CD8-positive, alpha-beta memory T cell (primary cell): ENCODE results near the gene SLC25A10. TPM values are rescaled to one million over a fixed set of nuclear protein-coding genes. Genes with fewer than 3 reads are reported as not detected.
A peak's percentile ranks its signal among the peaks of the same experiment; 100 is the strongest.
"Not testable (repeated sequence)": the region's sequence is repeated elsewhere in the genome, so short reads cannot be mapped to it uniquely, and the experiment has no call there.

Experiments
- CTCF ChIA-PET: fragments of 350-600 bp; sonication (Branson Sonifier 250); formaldehyde crosslinking; loops from one replicate; lab custom pipeline; 2021; ENCODE audit warnings: antibody characterized with exemption; lab: Charles Lee
- POLR2A ChIA-PET: fragments of 350-600 bp; sonication (Branson Sonifier 250); formaldehyde crosslinking; loops from one replicate; lab custom pipeline; 2021; ENCODE audit warnings: antibody characterized with exemption; lab: Charles Lee
- DNase-seq, 5 donors: peaks; one replicate each; pipeline versions ENCODE4 v3.0.0 to v3.0.0-alpha.2; 2020 to 2022; ENCODE audit warnings: mixed read lengths in 1 of 5
- H3K27ac ChIP-seq: one replicate; pipeline ENCODE4 v1.7.0; 2013; ENCODE audit warnings: low read depth, mild to moderate bottlenecking, low read length, moderate library complexity
- H3K27me3 ChIP-seq: 2 replicates; pipeline ENCODE4 v1.7.0; 2013; ENCODE audit warnings: low read length, mild to moderate bottlenecking; ENCODE audit not compliant: insufficient read depth, poor library complexity, severe bottlenecking
- H3K36me3 ChIP-seq: 2 replicates; pipeline ENCODE4 v1.7.0; 2013; ENCODE audit warnings: mild to moderate bottlenecking, low read length, moderate library complexity; ENCODE audit not compliant: insufficient read depth
- H3K4me1 ChIP-seq: 2 replicates; pipeline ENCODE4 v1.7.0; 2013; ENCODE audit warnings: mild to moderate bottlenecking, low read length, moderate library complexity; ENCODE audit not compliant: insufficient read depth
- H3K4me3 ChIP-seq: 2 replicates; pipeline ENCODE4 v1.7.0; 2013; ENCODE audit warnings: mild to moderate bottlenecking, low read length
- H3K9me3 ChIP-seq: 2 replicates; pipeline ENCODE4 v1.7.0; 2013; ENCODE audit warnings: mild to moderate bottlenecking, low read length
- H3K27ac Mint-ChIP-seq, 8 donors: one replicate each; pipeline ENCODE4 v1.8.0; 2020 to 2021; ENCODE audit warnings: mixed read lengths in 8 of 8, mild to moderate bottlenecking in 6 of 8, inconsistent platforms in 3 of 8, moderate library complexity in 3 of 8
- H3K27me3 Mint-ChIP-seq, 2 donors: one replicate each; pipeline ENCODE4 v1.8.0; 2020 to 2021; ENCODE audit warnings: mixed read lengths in 2 of 2, mild to moderate bottlenecking in 1 of 2, moderate library complexity in 1 of 2
- H3K36me3 Mint-ChIP-seq, 3 donors: one replicate each; pipeline ENCODE4 v1.8.0; 2020 to 2021; ENCODE audit warnings: mixed read lengths in 3 of 3, inconsistent platforms in 1 of 3, mild to moderate bottlenecking in 1 of 3
- H3K4me1 Mint-ChIP-seq, 3 donors: one replicate each; pipeline ENCODE4 v1.8.0; 2020 to 2021; ENCODE audit warnings: mixed read lengths in 3 of 3, inconsistent platforms in 1 of 3, mild to moderate bottlenecking in 1 of 3
- H3K4me3 Mint-ChIP-seq, 7 donors: one replicate each; pipeline ENCODE4 v1.8.0; 2020 to 2021; ENCODE audit warnings: mixed read lengths in 7 of 7, mild to moderate bottlenecking in 6 of 7, moderate library complexity in 4 of 7, inconsistent platforms in 2 of 7
- H3K9me3 Mint-ChIP-seq, 5 donors: one replicate each; pipeline ENCODE4 v1.8.0; 2020 to 2022; ENCODE audit warnings: mixed read lengths in 5 of 5, mild to moderate bottlenecking in 3 of 5, moderate library complexity in 2 of 5, inconsistent platforms in 1 of 5
- polyA plus RNA-seq: library from polyadenylated mRNA; unstranded; fragments of 300-500 nt; fragmentation: Illumina TruSeq; gene quantifications from one replicate; pipeline ENCODE4 v1.2.3, GENCODE V29; 2021
- total RNA-seq, 2 experiments: library from RNA; stranded (reverse); gene quantifications; one replicate each; pipeline ENCODE4 v1.2.3, GENCODE V29; 2021

SLC25A10 gene
- total and polyA plus RNA-seq, 3 experiments from 2014 or later: 4.9 to 34.7 (median 34.1) TPM

GRCh38 chr17:81672504-81672903 is 39.6 kb upstream of the SLC25A10 start:
- Mint-ChIP-seq H3K4me1 (peaks cover 16 to 21% (median 16%) of the 10 kb centered on the region in 3 donors), H3K27me3 (no peaks in the 10 kb centered on the region), H3K36me3 (peaks cover 0 to 61% (median 4%) of the 10 kb centered on the region in 3 donors), H3K4me3 (no peak overlapping the region), H3K9me3 (no peaks in the 10 kb centered on the region), H3K27ac (peak overlapping the region in 1 of 8 donors; percentile 66)
- H3K9me3 ChIP-seq: no peaks in the 10 kb centered on the region
- H3K27me3 ChIP-seq: no peaks in the 10 kb centered on the region
- no peak overlapping the region for H3K27ac ChIP-seq
- peaks cover 9% of the 10 kb centered on the region for H3K4me1 ChIP-seq
- no peak for DNase-seq
- peaks cover 28% of the 10 kb centered on the region for H3K36me3 ChIP-seq
- POLR2A ChIA-PET: no interaction called here
- no peak overlapping the region for H3K4me3 ChIP-seq
- CTCF ChIA-PET: no interaction called here

GRCh38 chr17:81672954-81673353 is 39.1 kb upstream of the SLC25A10 start:
- Mint-ChIP-seq H3K27ac (peak overlapping the region in 1 of 8 donors; percentile 20), H3K4me1 (peaks cover 11 to 17% (median 11%) of the 10 kb centered on the region in 3 donors), H3K4me3 (no peak overlapping the region), H3K36me3 (peaks cover 0 to 56% (median 1%) of the 10 kb centered on the region in 3 donors), H3K27me3 (no peaks in the 10 kb centered on the region), H3K9me3 (no peaks in the 10 kb centered on the region)
- H3K27ac ChIP-seq: no peak overlapping the region
- peaks cover 4% of the 10 kb centered on the region for H3K4me1 ChIP-seq
- ChIA-PET POLR2A (no interaction called here), CTCF (no interaction called here)
- no peaks in the 10 kb centered on the region for H3K9me3 ChIP-seq
- H3K27me3 ChIP-seq: no peaks in the 10 kb centered on the region
- peaks cover 28% of the 10 kb centered on the region for H3K36me3 ChIP-seq
- no peak overlapping the region for H3K4me3 ChIP-seq
- no peak for DNase-seq

- ChIA-PET CTCF (no interaction called here), POLR2A (interaction anchor here (1.7 kb wide), 1 partner anchor 10 kb away, joined by 4 read pairs; the partner anchor contains the start of genes ARL16 and HGS)
- Histone ChIP-seq H3K4me1 (no peaks in the 10 kb centered on the region), H3K27me3 (no peaks in the 10 kb centered on the region), H3K4me3 (no peak overlapping the region), H3K36me3 (peaks cover 28% of the 10 kb centered on the region), H3K27ac (no peak overlapping the region), H3K9me3 (no peaks in the 10 kb centered on the region)
- Mint-ChIP-seq H3K4me3 (no peak overlapping the region), H3K9me3 (no peaks in the 10 kb centered on the region), H3K36me3 (peaks cover 0 to 50% (median 0%) of the 10 kb centered on the region in 3 donors), H3K27ac (peak overlapping the region in 2 of 8 donors; percentile 20 to 54), H3K27me3 (no peaks in the 10 kb centered on the region), H3K4me1 (peaks cover 5 to 9% (median 7%) of the 10 kb centered on the region in 3 donors)
- no peak for DNase-seq
Measured at GRCh38 chr17:81673561-81674258, 38.4 kb upstream of the SLC25A10 start.

GRCh38 chr17:81675515-81676221 is 36.4 kb upstream of the SLC25A10 start:
- not testable (repeated sequence) for H3K4me1 Mint-ChIP-seq

GRCh38 chr17:81676906-81677305 is 35.2 kb upstream of the SLC25A10 start:
- H3K27ac ChIP-seq: no peak overlapping the region
- H3K36me3 Mint-ChIP-seq: peaks cover 0 to 42% (median 0%) of the 10 kb centered on the region in 3 donors
- H3K9me3 Mint-ChIP-seq: no peaks in the 10 kb centered on the region
- no peak overlapping the region for H3K4me3 ChIP-seq
- no peaks in the 10 kb centered on the region for H3K9me3 ChIP-seq
- POLR2A ChIA-PET: interaction anchor here (1.1 kb wide), 1 partner anchor 10 kb away, joined by 4 read pairs; the partner anchor contains the start of genes CCDC137 and OXLD1
- H3K4me3 Mint-ChIP-seq: no peak overlapping the region
- H3K4me1 ChIP-seq: no peaks in the 10 kb centered on the region
- peaks cover 9% of the 10 kb centered on the region for H3K36me3 ChIP-seq
- H3K4me1 Mint-ChIP-seq: peaks cover 5 to 9% (median 7%) of the 10 kb centered on the region in 3 donors
- H3K27ac Mint-ChIP-seq: no peak overlapping the region
- no peak for DNase-seq
- CTCF ChIA-PET: no interaction called here
- no peaks in the 10 kb centered on the region for H3K27me3 Mint-ChIP-seq
- no peaks in the 10 kb centered on the region for H3K27me3 ChIP-seq

More at GRCh38 chr17:81675515-81676221, 36.4 kb upstream of the SLC25A10 start:
- not testable (repeated sequence) for H3K4me3 ChIP-seq, H3K27ac ChIP-seq, H3K27me3 Mint-ChIP-seq, H3K9me3 Mint-ChIP-seq, H3K4me1 ChIP-seq, H3K27me3 ChIP-seq, H3K9me3 ChIP-seq
- peak in 1 of 5 donors; percentile 33 for DNase-seq
- POLR2A ChIA-PET: interaction anchor here (1.7 kb wide), 1 partner anchor 8 kb away, joined by 4 read pairs; the partner anchor contains the start of genes ARL16 and HGS
- peak overlapping the region in 1 of 7 donors; percentile 48 for H3K4me3 Mint-ChIP-seq
- peaks cover 0 to 45% (median 0%) of the 10 kb centered on the region in 3 donors for H3K36me3 Mint-ChIP-seq
- peaks cover 18% of the 10 kb centered on the region for H3K36me3 ChIP-seq
- peak overlapping the region in 1 of 8 donors; percentile 48 for H3K27ac Mint-ChIP-seq
- CTCF ChIA-PET: interaction anchor here (1.0 to 1.1 kb wide), 2 partner anchors 17 to 1102 kb away, joined by 3 read pairs; no protein-coding TSS in a partner anchor

- peaks cover 22 to 33% (median 26%) of the 10 kb centered on the region in 3 donors for H3K4me1 Mint-ChIP-seq
- ChIA-PET POLR2A (no interaction called here), CTCF (no interaction called here)
- peaks cover 0 to 27% (median 0%) of the 10 kb centered on the region in 3 donors for H3K36me3 Mint-ChIP-seq
- Histone ChIP-seq H3K36me3 (no peaks in the 10 kb centered on the region), H3K27me3 (no peaks in the 10 kb centered on the region), H3K9me3 (no peaks in the 10 kb centered on the region), H3K4me1 (peaks cover 17% of the 10 kb centered on the region), H3K4me3 (no peak overlapping the region), H3K27ac (no peak overlapping the region)
- H3K27me3 Mint-ChIP-seq: peaks cover 0 to 3% of the 10 kb centered on the region in 2 donors
- no peak for DNase-seq
- H3K27ac Mint-ChIP-seq: peak overlapping the region in 1 of 8 donors; percentile 63
- no peaks in the 10 kb centered on the region for H3K9me3 Mint-ChIP-seq
- peak overlapping the region in 2 of 7 donors; percentile 15 to 85 for H3K4me3 Mint-ChIP-seq
Measured at GRCh38 chr17:81680150-81680549, 31.9 kb upstream of the SLC25A10 start.

- peaks cover 7% of the 10 kb centered on the region for H3K36me3 ChIP-seq
- no peak for DNase-seq
- H3K4me3 ChIP-seq: no peak overlapping the region
- Mint-ChIP-seq H3K4me3 (peak overlapping the region in 3 of 7 donors; percentile 20 to 37 (median 37)), H3K36me3 (peaks cover 0 to 36% (median 4%) of the 10 kb centered on the region in 3 donors), H3K27ac (peak overlapping the region in 4 of 8 donors; percentile 12 to 83 (median 70)), H3K27me3 (peaks cover 0 to 3% of the 10 kb centered on the region in 2 donors), H3K4me1 (peaks cover 25 to 38% (median 28%) of the 10 kb centered on the region in 3 donors), H3K9me3 (no peaks in the 10 kb centered on the region)
- ChIA-PET POLR2A (interaction anchor here (3.9 kb wide), 1 partner anchor 21 kb away, joined by 38 read pairs; the partner anchor contains the start of gene MRPL12), CTCF (no interaction called here)
- no peaks in the 10 kb centered on the region for H3K27me3 ChIP-seq
- no peak overlapping the region for H3K27ac ChIP-seq
- peaks cover 28% of the 10 kb centered on the region for H3K4me1 ChIP-seq
- H3K9me3 ChIP-seq: no peaks in the 10 kb centered on the region
Measured at GRCh38 chr17:81681672-81682071, 30.4 kb upstream of the SLC25A10 start.
